ENCODE data around the gene AGBL4.

Gene AGBL4

GRCh38 chr1:48810740-48811139, 1213.0 kb downstream of the AGBL4 start:
- no peak for DNase-seq (ENCODE audit: low spot score)
- TF ChIP-seq, protein P1, sequence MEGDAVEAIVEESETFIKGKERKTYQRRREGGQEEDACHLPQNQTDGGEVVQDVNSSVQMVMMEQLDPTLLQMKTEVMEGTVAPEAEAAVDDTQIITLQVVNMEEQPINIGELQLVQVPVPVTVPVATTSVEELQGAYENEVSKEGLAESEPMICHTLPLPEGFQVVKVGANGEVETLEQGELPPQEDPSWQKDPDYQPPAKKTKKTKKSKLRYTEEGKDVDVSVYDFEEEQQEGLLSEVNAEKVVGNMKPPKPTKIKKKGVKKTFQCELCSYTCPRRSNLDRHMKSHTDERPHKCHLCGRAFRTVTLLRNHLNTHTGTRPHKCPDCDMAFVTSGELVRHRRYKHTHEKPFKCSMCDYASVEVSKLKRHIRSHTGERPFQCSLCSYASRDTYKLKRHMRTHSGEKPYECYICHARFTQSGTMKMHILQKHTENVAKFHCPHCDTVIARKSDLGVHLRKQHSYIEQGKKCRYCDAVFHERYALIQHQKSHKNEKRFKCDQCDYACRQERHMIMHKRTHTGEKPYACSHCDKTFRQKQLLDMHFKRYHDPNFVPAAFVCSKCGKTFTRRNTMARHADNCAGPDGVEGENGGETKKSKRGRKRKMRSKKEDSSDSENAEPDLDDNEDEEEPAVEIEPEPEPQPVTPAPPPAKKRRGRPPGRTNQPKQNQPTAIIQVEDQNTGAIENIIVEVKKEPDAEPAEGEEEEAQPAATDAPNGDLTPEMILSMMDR (IDR thresholded peaks at IDR 0.05; ENCODE audit: extremely low read depth, missing control alignments), result no peak

- TF ChIP-seq, protein P1 (IDR thresholded peaks at IDR 0.05; ENCODE audit: extremely low read depth, missing control alignments), result no peak
These were observed 1215.3 kb downstream of the AGBL4 start for GRCh38 chr1:48808496-48808895.

DNA sequence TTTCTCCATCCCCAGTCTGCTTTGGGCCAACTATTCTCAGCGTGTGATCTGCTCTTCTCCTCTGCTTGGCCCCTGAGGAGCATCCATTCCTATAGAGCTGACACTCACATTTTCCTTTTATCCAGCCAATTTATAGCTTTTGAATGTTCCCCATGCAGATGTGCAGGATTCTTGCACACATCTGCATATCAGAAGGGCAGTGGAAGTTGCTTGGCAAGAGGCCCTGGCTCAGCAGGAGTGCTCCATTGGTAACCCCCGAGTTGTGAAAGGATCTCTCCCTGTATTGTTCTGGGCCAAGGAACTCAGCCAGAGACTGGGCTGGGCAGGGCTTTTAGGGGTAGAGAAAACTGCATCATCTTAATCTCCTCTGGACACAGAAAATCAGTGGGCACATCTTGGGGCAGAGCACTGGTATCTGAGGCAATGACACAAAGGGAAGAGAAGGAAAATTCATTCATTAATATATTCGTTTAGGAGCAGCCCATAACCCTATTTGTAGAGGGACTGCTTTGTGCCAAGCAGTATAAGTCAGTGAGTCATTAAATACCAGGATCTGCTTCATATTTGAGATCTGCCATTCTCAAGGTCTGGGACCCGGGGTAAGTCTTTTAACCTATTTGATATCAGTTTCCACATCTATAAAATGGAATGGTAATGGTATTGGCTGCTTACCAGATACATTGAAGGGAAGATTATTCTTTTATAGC, 1216.0 kb downstream of the AGBL4 start:
- no peak for DNase-seq (ENCODE audit: low spot score)
- TF ChIP-seq, protein P1 (IDR thresholded peaks at IDR 0.05; ENCODE audit: extremely low read depth, missing control alignments), result no peak

More at GRCh38 chr1:48808496-48808895, 1215.3 kb downstream of the AGBL4 start:
- no peak for DNase-seq (ENCODE audit: low spot score)

DNA sequence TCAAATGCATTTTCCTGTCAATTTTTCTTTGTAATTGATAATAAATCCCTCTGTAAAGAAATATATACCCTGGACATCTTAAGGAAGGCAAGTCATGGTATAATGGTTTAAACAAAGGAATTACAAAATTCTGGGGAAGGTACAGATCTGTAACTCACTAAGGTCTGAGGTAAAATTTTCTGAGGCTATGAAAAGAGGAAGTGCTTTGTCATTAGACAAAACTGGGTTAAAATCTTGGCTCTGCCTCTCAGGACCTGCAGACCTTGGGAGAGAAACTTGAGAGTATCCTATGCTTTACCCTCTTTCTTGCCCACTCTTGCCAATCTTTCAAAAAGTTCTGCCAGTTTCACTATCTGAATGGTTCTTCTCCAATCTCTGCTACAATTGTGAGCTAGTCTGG, 1220.3 kb downstream of the AGBL4 start:
- TF ChIP-seq, protein P1 (IDR thresholded peaks at IDR 0.05; ENCODE audit: extremely low read depth, missing control alignments), result no peak
- DNase-seq (ENCODE audit: low spot score), result no peak

GRCh38 chr1:48794816-48795215, 1228.9 kb downstream of the AGBL4 start:
- TF ChIP-seq, protein P1 (IDR thresholded peaks at IDR 0.05; ENCODE audit: extremely low read depth, missing control alignments), result no peak
- no peak for DNase-seq (ENCODE audit: low spot score)

- TF ChIP-seq, protein P1 (IDR thresholded peaks at IDR 0.05; ENCODE audit: extremely low read depth, missing control alignments), result no peak
- DNase-seq (ENCODE audit: low spot score), result peak; percentile 40
These were observed 1229.9 kb downstream of the AGBL4 start for GRCh38 chr1:48793863-48794262.

- TF ChIP-seq, protein P1 (IDR thresholded peaks at IDR 0.05; ENCODE audit: extremely low read depth, missing control alignments), result no peak
- no peak for DNase-seq (ENCODE audit: low spot score)
These were observed 1230.8 kb downstream of the AGBL4 start for GRCh38 chr1:48792961-48793360.

Data from GM20000 (cell line).